K562 (cell line): ENCODE results near the gene ASIC3. TPM values are rescaled to one million over a fixed set of nuclear protein-coding genes. Genes with fewer than 3 reads are reported as not detected.

Experiments used
- ARNT ChIP-seq, 2 experiments: fragments of 450-650 bp; IDR thresholded peaks; 2 replicates each; pipeline ENCODE4 v1.6.1; 2016; ENCODE audit warnings: mild to moderate bottlenecking in 1 of 2
- CBFB ChIP-seq: sonication (generic); formaldehyde crosslinking; IDR thresholded peaks from 2 replicates; pipeline ENCODE4 v1.4.0; 2020; ENCODE audit warnings: mild to moderate bottlenecking, missing genetic modification reagents
- HDAC1 ChIP-seq, 2 experiments: fragments of 450-650 bp; IDR thresholded peaks; 2 replicates each; pipeline ENCODE4 v1.6.1; 2016 to 2017; ENCODE audit warnings: inconsistent platforms in 1 of 2, mild to moderate bottlenecking in 1 of 2, moderate library complexity in 1 of 2
- KDM5B ChIP-seq: fragments of 200-600 bp; sonication (generic); IDR thresholded peaks from 2 replicates; pipeline ENCODE4 v1.6.1; 2012; ENCODE audit warnings: low read depth, mild to moderate bottlenecking, moderate library complexity, low read length, control low read depth, inconsistent platforms; ENCODE audit not compliant: insufficient replicate concordance
- KLF16 ChIP-seq: IDR thresholded peaks from 2 replicates; pipeline ENCODE4 v1.6.1; 2016; ENCODE audit warnings: antibody characterized with exemption
- MCM2 ChIP-seq: fragments of 450-650 bp; IDR thresholded peaks from 2 replicates; pipeline ENCODE4 v1.6.1; 2017; ENCODE audit warnings: low read depth, mild to moderate bottlenecking
- MXI1 ChIP-seq: IDR thresholded peaks from 2 replicates; pipeline ENCODE4 v1.6.1; 2011; ENCODE audit warnings: low read depth, mild to moderate bottlenecking, improper control_type of control experiment, low read length
- NCOA2 ChIP-seq, 2 experiments: fragments of 450-650 bp; IDR thresholded peaks; 2 replicates each; pipeline ENCODE4 v1.6.1; 2018; ENCODE audit warnings: mild to moderate bottlenecking in 2 of 2, moderate library complexity in 1 of 2; ENCODE audit not compliant: partially characterized antibody in 2 of 2
- polyA plus RNA-seq, 8 experiments: library from polyadenylated mRNA; depleted of rRNA in 4 of 8; stranded (reverse) in 5 of 8; unstranded in 3 of 8; fragments of >200 nt; fragmentation: Nextera tagmentation in 2 of 8; fragmentation: Illumina TruSeq in 1 of 8; extraction: Ambion mirVana in 2 of 8; extraction: Trizol in 1 of 8; gene quantifications; 2 replicates each; pipeline versions ENCODE4 v1.2.1 to v1.2.3, GENCODE V29; 2011 to 2014; ENCODE audit warnings: inconsistent platforms in 1 of 8, missing spikeins in 1 of 8
- total RNA-seq, 7 experiments: library from RNA; depleted of rRNA in 6 of 7; stranded (reverse); fragments of >200 nt in 6 of 7; fragmentation: Illumina TruSeq in 2 of 7; extraction: Trizol in 2 of 7; gene quantifications; 2 replicates each; pipeline versions ENCODE4 v1.2.1 to v1.2.3, GENCODE V29; 2011 to 2021; ENCODE audit warnings: low replicate concordance in 1 of 7
- TF ChIP-seq, protein P1 (sequence below): fragments of 250-450 bp; sonication (Bioruptor Pico); IDR thresholded peaks from 2 replicates; pipeline ENCODE4 v1.8.0; 2022; ENCODE audit warnings: inconsistent platforms
- TF ChIP-seq, protein P2 (sequence below): fragments of 250-450 bp; sonication (Bioruptor Pico); IDR thresholded peaks from 2 replicates; pipeline ENCODE4 v1.9.0; 2021; ENCODE audit warnings: mild to moderate bottlenecking
- TF ChIP-seq, protein P3 (sequence below): fragments of 200-800 bp; sonication (Bioruptor generic); IDR thresholded peaks from 2 replicates; pipeline ENCODE4 v1.6.1; 2017; ENCODE audit warnings: missing genetic modification characterization, missing compliant biosample characterization

The ASIC3 gene
- total and polyA plus RNA-seq, 9 of the 15 experiments (the other 6 are each of a cell fraction or from before 2014, with no cell fraction given): 0.11 to 5.0 (median 0.87) TPM

DNA sequence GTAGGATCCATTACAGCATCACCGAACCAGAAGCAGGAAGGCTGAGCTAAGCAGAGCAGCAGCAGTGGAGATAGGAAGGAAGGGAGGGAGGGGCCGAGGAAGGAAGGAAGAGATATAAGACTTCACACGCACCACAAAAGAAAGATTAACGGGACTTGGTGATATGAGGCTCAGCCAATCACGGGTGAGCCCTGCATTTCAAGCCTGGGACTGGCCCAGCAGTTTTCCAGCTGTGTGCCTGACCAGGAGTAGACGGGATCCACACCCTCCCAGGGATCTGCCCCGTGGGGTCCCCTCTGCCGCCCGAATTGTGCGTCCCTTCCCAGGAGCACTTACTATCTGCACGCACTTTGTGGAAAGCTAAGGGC lies 40.2 kb upstream of the ASIC3 start (continued):
- TF ChIP-seq, protein P1, sequence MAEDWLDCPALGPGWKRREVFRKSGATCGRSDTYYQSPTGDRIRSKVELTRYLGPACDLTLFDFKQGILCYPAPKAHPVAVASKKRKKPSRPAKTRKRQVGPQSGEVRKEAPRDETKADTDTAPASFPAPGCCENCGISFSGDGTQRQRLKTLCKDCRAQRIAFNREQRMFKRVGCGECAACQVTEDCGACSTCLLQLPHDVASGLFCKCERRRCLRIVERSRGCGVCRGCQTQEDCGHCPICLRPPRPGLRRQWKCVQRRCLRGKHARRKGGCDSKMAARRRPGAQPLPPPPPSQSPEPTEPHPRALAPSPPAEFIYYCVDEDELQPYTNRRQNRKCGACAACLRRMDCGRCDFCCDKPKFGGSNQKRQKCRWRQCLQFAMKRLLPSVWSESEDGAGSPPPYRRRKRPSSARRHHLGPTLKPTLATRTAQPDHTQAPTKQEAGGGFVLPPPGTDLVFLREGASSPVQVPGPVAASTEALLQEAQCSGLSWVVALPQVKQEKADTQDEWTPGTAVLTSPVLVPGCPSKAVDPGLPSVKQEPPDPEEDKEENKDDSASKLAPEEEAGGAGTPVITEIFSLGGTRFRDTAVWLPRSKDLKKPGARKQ (CRISPR knock-in tag): no peak
- TF ChIP-seq NCOA2 (IDR thresholded peaks at IDR 0.05; ENCODE audit: partially characterized antibody in 2 of 2): no peak
- no peak for TF ChIP-seq MCM2
- no peak for TF ChIP-seq CBFB
- TF ChIP-seq KLF16: peak; percentile 78; the same call in 1 of the 2 replicates
- TF ChIP-seq MXI1: 0 out of 2 replicates have a peak, but pooled peaks have one; percentile 4
- TF ChIP-seq, protein P2, sequence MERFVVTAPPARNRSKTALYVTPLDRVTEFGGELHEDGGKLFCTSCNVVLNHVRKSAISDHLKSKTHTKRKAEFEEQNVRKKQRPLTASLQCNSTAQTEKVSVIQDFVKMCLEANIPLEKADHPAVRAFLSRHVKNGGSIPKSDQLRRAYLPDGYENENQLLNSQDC (CRISPR knock-in tag): no peak
- peak in 1 of 2 experiments; percentile 76; a peak in 2 of 4 replicates for TF ChIP-seq ARNT (IDR thresholded peaks at IDR 0.05)
- peak in 1 of 2 experiments; percentile 52; a peak in 2 of 4 replicates for TF ChIP-seq HDAC1 (IDR thresholded peaks at IDR 0.05)
- TF ChIP-seq, protein P3, sequence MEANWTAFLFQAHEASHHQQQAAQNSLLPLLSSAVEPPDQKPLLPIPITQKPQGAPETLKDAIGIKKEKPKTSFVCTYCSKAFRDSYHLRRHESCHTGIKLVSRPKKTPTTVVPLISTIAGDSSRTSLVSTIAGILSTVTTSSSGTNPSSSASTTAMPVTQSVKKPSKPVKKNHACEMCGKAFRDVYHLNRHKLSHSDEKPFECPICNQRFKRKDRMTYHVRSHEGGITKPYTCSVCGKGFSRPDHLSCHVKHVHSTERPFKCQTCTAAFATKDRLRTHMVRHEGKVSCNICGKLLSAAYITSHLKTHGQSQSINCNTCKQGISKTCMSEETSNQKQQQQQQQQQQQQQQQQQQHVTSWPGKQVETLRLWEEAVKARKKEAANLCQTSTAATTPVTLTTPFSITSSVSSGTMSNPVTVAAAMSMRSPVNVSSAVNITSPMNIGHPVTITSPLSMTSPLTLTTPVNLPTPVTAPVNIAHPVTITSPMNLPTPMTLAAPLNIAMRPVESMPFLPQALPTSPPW (CRISPR knock-in tag): peak; percentile 69
- TF ChIP-seq KDM5B: no peak
